Measurements from ENCODE around the gene SCRG1. TPM values are rescaled to one million over a fixed set of nuclear protein-coding genes. Genes with fewer than 3 reads are reported as not detected.

SCRG1 gene
- total RNA-seq, 6 donors from 2014 or later, result 0.09 to 0.27 TPM; not detected in 4

DNA sequence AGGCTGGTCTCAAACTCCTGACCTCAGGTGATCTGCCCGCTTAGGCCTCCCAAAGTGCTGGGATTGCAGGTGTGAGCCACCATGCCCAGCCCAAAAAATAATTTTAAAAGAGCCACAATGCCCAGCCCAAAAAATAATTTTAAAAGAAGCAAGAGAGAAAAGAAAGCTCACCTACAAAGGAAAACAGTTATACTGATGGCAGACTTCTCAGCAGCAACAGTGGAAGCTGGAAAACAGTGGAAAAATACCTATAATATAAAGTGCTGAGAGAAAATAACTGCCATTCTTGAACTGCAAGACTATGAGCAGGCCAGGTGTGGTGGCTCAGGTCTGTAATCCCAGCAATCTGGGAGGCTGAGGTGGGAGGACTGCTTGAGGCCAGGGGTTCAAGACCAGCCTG lies 51.4 kb downstream of the SCRG1 start:
- ATAC-seq (ENCODE audit: low FRiP score in 2 of 2) (no peak), DNase-seq (no peak)
- Histone ChIP-seq H3K27ac (no peak overlapping the region), H3K9me3 (no peaks in the 10 kb centered on the region), H3K4me3 (no peak overlapping the region), H3K27me3 (no peaks in the 10 kb centered on the region), H3K36me3 (no peaks in the 10 kb centered on the region), H3K4me1 (no peaks in the 10 kb centered on the region)
- no peak for TF ChIP-seq POLR2A (IDR thresholded peaks at IDR 0.05)
- TF ChIP-seq, protein P1, sequence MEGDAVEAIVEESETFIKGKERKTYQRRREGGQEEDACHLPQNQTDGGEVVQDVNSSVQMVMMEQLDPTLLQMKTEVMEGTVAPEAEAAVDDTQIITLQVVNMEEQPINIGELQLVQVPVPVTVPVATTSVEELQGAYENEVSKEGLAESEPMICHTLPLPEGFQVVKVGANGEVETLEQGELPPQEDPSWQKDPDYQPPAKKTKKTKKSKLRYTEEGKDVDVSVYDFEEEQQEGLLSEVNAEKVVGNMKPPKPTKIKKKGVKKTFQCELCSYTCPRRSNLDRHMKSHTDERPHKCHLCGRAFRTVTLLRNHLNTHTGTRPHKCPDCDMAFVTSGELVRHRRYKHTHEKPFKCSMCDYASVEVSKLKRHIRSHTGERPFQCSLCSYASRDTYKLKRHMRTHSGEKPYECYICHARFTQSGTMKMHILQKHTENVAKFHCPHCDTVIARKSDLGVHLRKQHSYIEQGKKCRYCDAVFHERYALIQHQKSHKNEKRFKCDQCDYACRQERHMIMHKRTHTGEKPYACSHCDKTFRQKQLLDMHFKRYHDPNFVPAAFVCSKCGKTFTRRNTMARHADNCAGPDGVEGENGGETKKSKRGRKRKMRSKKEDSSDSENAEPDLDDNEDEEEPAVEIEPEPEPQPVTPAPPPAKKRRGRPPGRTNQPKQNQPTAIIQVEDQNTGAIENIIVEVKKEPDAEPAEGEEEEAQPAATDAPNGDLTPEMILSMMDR (IDR thresholded peaks at IDR 0.05), result no peak
- TF ChIP-seq EP300 (IDR thresholded peaks at IDR 0.05), result no peak
- TF ChIP-seq POLR2AphosphoS5 (IDR thresholded peaks at IDR 0.05), result no peak
- 100% methylated on average over 1 of the region's 1 CpG for WGBS, 2 donors

DNA sequence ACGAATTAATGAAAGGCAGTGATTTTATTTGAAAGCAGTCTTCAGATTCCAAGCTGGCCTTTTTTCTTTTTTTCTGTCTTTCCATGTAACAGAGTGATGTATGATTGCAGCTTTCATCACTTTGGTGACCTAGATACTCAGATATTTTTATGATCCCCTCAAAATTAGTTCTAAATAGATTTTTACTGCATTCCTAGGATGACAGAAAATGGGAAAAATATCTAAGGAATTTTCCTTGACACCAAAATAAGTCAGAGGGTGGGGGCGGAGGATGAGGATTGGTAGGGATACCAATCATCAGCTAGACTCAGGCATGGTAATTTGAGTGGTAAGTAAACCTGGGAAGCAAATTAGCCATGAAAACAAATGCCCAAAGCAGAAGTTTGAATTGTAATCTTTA lies 52.8 kb downstream of the SCRG1 start:
- Histone ChIP-seq H3K27me3 (no peaks in the 10 kb centered on the region), H3K36me3 (no peaks in the 10 kb centered on the region), H3K4me3 (no peak overlapping the region), H3K4me1 (no peaks in the 10 kb centered on the region), H3K9me3 (no peaks in the 10 kb centered on the region), H3K27ac (no peak overlapping the region)
- TF ChIP-seq POLR2AphosphoS5 (IDR thresholded peaks at IDR 0.05), result no peak
- TF ChIP-seq POLR2A (IDR thresholded peaks at IDR 0.05), result no peak
- TF ChIP-seq EP300 (IDR thresholded peaks at IDR 0.05), result no peak
- TF ChIP-seq, protein P1 (IDR thresholded peaks at IDR 0.05), result no peak
- no peak for DNase-seq
- 66 to 84% methylated on average over 2 of the region's 2 CpGs for WGBS, 2 donors
- no peak for ATAC-seq (ENCODE audit: low FRiP score in 2 of 2)

DNA sequence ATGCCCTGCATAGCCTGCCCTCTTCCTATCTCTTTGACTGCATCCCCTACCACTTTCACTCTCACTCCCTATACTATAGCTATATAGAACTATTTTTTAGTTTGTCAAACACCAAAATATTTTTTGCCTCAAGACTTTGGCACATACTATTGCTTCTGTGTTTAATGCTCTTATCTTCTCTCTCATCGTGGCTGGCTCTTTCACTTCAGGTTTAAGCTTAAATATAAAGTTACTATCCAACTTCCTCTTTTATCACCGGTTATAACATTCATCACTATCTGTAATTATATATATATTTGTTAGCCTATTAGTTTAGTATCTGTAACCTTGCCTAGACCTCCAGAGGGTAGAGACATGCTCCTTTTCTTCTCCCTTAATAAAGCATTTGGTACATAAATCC lies 53.3 kb downstream of the SCRG1 start:
- 39 to 54% methylated on average over 2 of the region's 2 CpGs for WGBS, 2 donors
- Histone ChIP-seq H3K9me3 (no peaks in the 10 kb centered on the region), H3K27me3 (no peaks in the 10 kb centered on the region), H3K27ac (no peak overlapping the region), H3K36me3 (no peaks in the 10 kb centered on the region), H3K4me1 (no peaks in the 10 kb centered on the region), H3K4me3 (no peak overlapping the region)
- DNase-seq, result no peak
- TF ChIP-seq, protein P1 (IDR thresholded peaks at IDR 0.05), result no peak
- TF ChIP-seq POLR2AphosphoS5 (IDR thresholded peaks at IDR 0.05), result no peak
- TF ChIP-seq POLR2A (IDR thresholded peaks at IDR 0.05), result no peak
- TF ChIP-seq EP300 (IDR thresholded peaks at IDR 0.05), result no peak
- no peak for ATAC-seq (ENCODE audit: low FRiP score in 2 of 2)

DNA sequence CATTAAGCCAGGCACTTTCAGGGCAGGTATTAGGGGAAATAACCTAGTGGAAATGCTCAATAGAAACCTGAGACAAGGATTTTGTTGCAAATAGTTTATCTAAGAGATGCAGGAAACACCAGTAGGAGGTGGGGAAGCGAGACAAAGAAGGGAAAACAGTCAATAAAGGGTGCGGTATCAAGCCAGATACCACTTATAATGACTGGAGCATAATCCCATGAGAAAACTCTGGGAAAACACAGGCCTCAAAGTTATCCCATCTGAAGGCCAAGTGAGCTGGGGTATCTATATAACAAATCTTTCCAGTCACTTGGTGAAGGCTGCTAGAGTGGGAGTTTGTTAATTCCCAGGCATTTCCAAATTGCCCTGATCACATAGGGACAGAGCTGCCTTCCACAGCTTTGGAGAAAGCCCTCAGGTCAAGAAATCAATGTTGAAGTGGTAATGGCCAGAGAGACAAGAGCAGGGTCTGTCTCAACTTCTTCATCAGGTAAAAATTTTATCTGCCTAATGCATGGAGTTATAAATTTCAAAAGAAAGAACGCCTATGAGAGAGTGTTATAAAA lies 55.0 kb downstream of the SCRG1 start:
- no peaks in the 10 kb centered on the region for H3K27me3 ChIP-seq
- H3K4me1 ChIP-seq, result no peaks in the 10 kb centered on the region
- H3K4me3 ChIP-seq, result no peak overlapping the region
- TF ChIP-seq POLR2AphosphoS5 (IDR thresholded peaks at IDR 0.05), result no peak
- TF ChIP-seq POLR2A (IDR thresholded peaks at IDR 0.05), result no peak
- TF ChIP-seq EP300 (IDR thresholded peaks at IDR 0.05), result no peak
- TF ChIP-seq, protein P1 (IDR thresholded peaks at IDR 0.05), result no peak
- no peak for ATAC-seq (ENCODE audit: low FRiP score in 2 of 2)
- 78 to 96% methylated on average over 3 of the region's 3 CpGs for WGBS, 2 donors
- H3K27ac ChIP-seq, result no peak overlapping the region
- DNase-seq, result no peak
- no peaks in the 10 kb centered on the region for H3K9me3 ChIP-seq
- no peaks in the 10 kb centered on the region for H3K36me3 ChIP-seq

GRCh38 chr4:173337463-173337862 lies 61.5 kb downstream of the SCRG1 start:
- H3K4me3 ChIP-seq, result no peak overlapping the region
- H3K36me3 ChIP-seq, result no peaks in the 10 kb centered on the region
- DNase-seq (no peak), ATAC-seq (ENCODE audit: low FRiP score in 2 of 2) (no peak)
- H3K9me3 ChIP-seq, result no peaks in the 10 kb centered on the region
- peaks cover 4 to 15% (median 10%) of the 10 kb centered on the region in 4 donors for H3K4me1 ChIP-seq
- no peaks in the 10 kb centered on the region for H3K27me3 ChIP-seq
- TF ChIP-seq EP300 (IDR thresholded peaks at IDR 0.05) (no peak), POLR2A (IDR thresholded peaks at IDR 0.05) (no peak), POLR2AphosphoS5 (IDR thresholded peaks at IDR 0.05) (no peak)
- TF ChIP-seq, protein P1 (IDR thresholded peaks at IDR 0.05), result no peak
- no peak overlapping the region for H3K27ac ChIP-seq
- 97 to 100% methylated on average over 2 of the region's 2 CpGs for WGBS, 2 donors

Measured in upper lobe of left lung (tissue), 6 donors.